ENCODE results near the gene ITPR1. TPM values are rescaled to one million over a fixed set of nuclear protein-coding genes. Genes with fewer than 3 reads are reported as not detected.

The ITPR1 gene
- total RNA-seq, 1 experiment from 2014 or later, result 7.5 TPM

GRCh38 chr3:4780545-4780957 is 287.4 kb downstream of the ITPR1 start:
- peak overlapping the region; percentile 24 for H3K27ac Mint-ChIP-seq (ENCODE audit: low read depth, unreplicated experiment)

GRCh38 chr3:4782095-4782494 is 288.9 kb downstream of the ITPR1 start:
- Mint-ChIP-seq H3K27me3 (ENCODE audit: insufficient read depth, unreplicated experiment) (no peaks in the 10 kb centered on the region), H3K9me3 (ENCODE audit: unreplicated experiment) (no peaks in the 10 kb centered on the region), H3K36me3 (ENCODE audit: insufficient read depth, unreplicated experiment) (peaks cover 6% of the 10 kb centered on the region), H3K4me3 (ENCODE audit: unreplicated experiment) (no peak overlapping the region), H3K4me1 (ENCODE audit: insufficient read depth, unreplicated experiment) (peaks cover 3% of the 10 kb centered on the region), H3K27ac (ENCODE audit: low read depth, unreplicated experiment) (no peak overlapping the region)
- no TSS peak for BruUV-seq (replicated peaks)
- intact Hi-C loops (cut with micrococcal nuclease), result no loop called here
- no peak for TF ChIP-seq CTCF (IDR thresholded peaks at IDR 0.05; ENCODE audit: unreplicated experiment)
- ChIA-PET POLR2A (no interaction called here), CTCF (interaction anchor here (1.2 kb wide), 1 partner anchor 198 kb away, joined by 3 read pairs; no protein-coding TSS in a partner anchor)
- DNase-seq (ENCODE audit: unreplicated experiment), result no peak

More at GRCh38 chr3:4780545-4780957, 287.4 kb downstream of the ITPR1 start:
- ChIA-PET POLR2A (interaction anchor here (1.4 to 1.8 kb wide), 2 partner anchors 29 to 46 kb away, joined by 3 to 4 read pairs; no protein-coding TSS in a partner anchor), CTCF (interaction anchor here (1.1 to 1.2 kb wide), 2 partner anchors 8 to 236 kb away, joined by 3 read pairs; no protein-coding TSS in a partner anchor)
- H3K4me1 Mint-ChIP-seq (ENCODE audit: insufficient read depth, unreplicated experiment), result peaks cover 11% of the 10 kb centered on the region
- no peak for DNase-seq (ENCODE audit: unreplicated experiment)
- no peaks in the 10 kb centered on the region for H3K9me3 Mint-ChIP-seq (ENCODE audit: unreplicated experiment)
- no TSS peak for BruUV-seq (replicated peaks)
- intact Hi-C loops (cut with micrococcal nuclease), result no loop called here
- H3K36me3 Mint-ChIP-seq (ENCODE audit: insufficient read depth, unreplicated experiment), result peaks cover 6% of the 10 kb centered on the region
- no peak overlapping the region for H3K4me3 Mint-ChIP-seq (ENCODE audit: unreplicated experiment)
- TF ChIP-seq CTCF (IDR thresholded peaks at IDR 0.05; ENCODE audit: unreplicated experiment), result no peak
- H3K27me3 Mint-ChIP-seq (ENCODE audit: insufficient read depth, unreplicated experiment), result no peaks in the 10 kb centered on the region

GRCh38 chr3:4785551-4785950 is 292.4 kb downstream of the ITPR1 start:
- no peak for DNase-seq (ENCODE audit: unreplicated experiment)
- TF ChIP-seq CTCF (IDR thresholded peaks at IDR 0.05; ENCODE audit: unreplicated experiment), result no peak
- Mint-ChIP-seq H3K27ac (ENCODE audit: low read depth, unreplicated experiment) (no peak overlapping the region), H3K4me1 (ENCODE audit: insufficient read depth, unreplicated experiment) (no peaks in the 10 kb centered on the region), H3K4me3 (ENCODE audit: unreplicated experiment) (no peak overlapping the region), H3K27me3 (ENCODE audit: insufficient read depth, unreplicated experiment) (no peaks in the 10 kb centered on the region), H3K36me3 (ENCODE audit: insufficient read depth, unreplicated experiment) (peaks cover 6% of the 10 kb centered on the region), H3K9me3 (ENCODE audit: unreplicated experiment) (no peaks in the 10 kb centered on the region)
- ChIA-PET POLR2A (interaction anchor here (0.8 to 1.4 kb wide), 2 partner anchors 34 to 41 kb away, joined by 3 to 4 read pairs; no protein-coding TSS in a partner anchor), CTCF (interaction anchor here (0.7 to 1.0 kb wide), 4 partner anchors 8 to 288 kb away, joined by 3 read pairs; no protein-coding TSS in a partner anchor)
- BruUV-seq (replicated peaks), result no TSS peak
- intact Hi-C loops (cut with micrococcal nuclease), result no loop called here

GRCh38 chr3:4786431-4786830 is 293.3 kb downstream of the ITPR1 start:
- Mint-ChIP-seq H3K27me3 (ENCODE audit: insufficient read depth, unreplicated experiment) (no peaks in the 10 kb centered on the region), H3K4me3 (ENCODE audit: unreplicated experiment) (no peak overlapping the region), H3K36me3 (ENCODE audit: insufficient read depth, unreplicated experiment) (peaks cover 6% of the 10 kb centered on the region), H3K4me1 (ENCODE audit: insufficient read depth, unreplicated experiment) (no peaks in the 10 kb centered on the region), H3K9me3 (ENCODE audit: unreplicated experiment) (no peaks in the 10 kb centered on the region), H3K27ac (ENCODE audit: low read depth, unreplicated experiment) (no peak overlapping the region)
- DNase-seq (ENCODE audit: unreplicated experiment), result peak; percentile 81
- ChIA-PET POLR2A (interaction anchor here (1.4 kb wide), 1 partner anchor 40 kb away, joined by 4 read pairs; no protein-coding TSS in a partner anchor), CTCF (interaction anchor here (0.7 kb wide), 1 partner anchor 195 kb away, joined by 3 read pairs; no protein-coding TSS in a partner anchor)
- intact Hi-C loops (cut with micrococcal nuclease), result no loop called here
- no TSS peak for BruUV-seq (replicated peaks)
- TF ChIP-seq CTCF (IDR thresholded peaks at IDR 0.05; ENCODE audit: unreplicated experiment), result no peak
